HepG2 (cell line): ENCODE measurements around the gene PDZD2.

Experiments used
- CBX2 ChIP-seq, 2 experiments: fragments of 200-600 bp in 1 of 2; sonication (generic); formaldehyde crosslinking in 1 of 2; IDR thresholded peaks; 2 replicates each; pipeline versions ENCODE4 v1.7.0 to v1.8.1; 2018 to 2022; ENCODE audit warnings: low read depth in 2 of 2, low read length in 1 of 2, mild to moderate bottlenecking in 1 of 2, missing genetic modification reagents in 1 of 2
- HNRNPUL1 ChIP-seq: fragments of 200-400 bp; formaldehyde crosslinking; IDR thresholded peaks from 2 replicates; pipeline ENCODE4 v1.6.1; 2017; ENCODE audit warnings: low read depth, mild to moderate bottlenecking, low read length, moderate library complexity
- MTA3 ChIP-seq: sonication (generic); formaldehyde crosslinking; IDR thresholded peaks from 2 replicates; pipeline ENCODE4 v1.4.0; 2020; ENCODE audit warnings: missing genetic modification reagents
- PHF5A ChIP-seq: IDR thresholded peaks from one replicate; pipeline ENCODE4 v1.6.1; 2018; ENCODE audit warnings: low read depth, missing genetic modification reagents; ENCODE audit not compliant: unreplicated experiment
- SRY ChIP-seq: sonication (generic); formaldehyde crosslinking; IDR thresholded peaks from 2 replicates; pipeline ENCODE4 v1.8.0; 2022; ENCODE audit warnings: mild to moderate bottlenecking, missing genetic modification reagents
- ZBTB33 ChIP-seq: sonication (generic); formaldehyde crosslinking; IDR thresholded peaks from 2 replicates; pipeline ENCODE4 v1.4.0; 2020; ENCODE audit warnings: missing genetic modification reagents

- TF ChIP-seq ZBTB33 (CRISPR knock-in tag): no peak
- TF ChIP-seq SRY (CRISPR knock-in tag): no peak
- TF ChIP-seq HNRNPUL1: no peak
- no peak for TF ChIP-seq CBX2 (IDR thresholded peaks at IDR 0.05; ENCODE audit: low read depth, low read length)
- TF ChIP-seq CBX2 (CRISPR knock-in tag; IDR thresholded peaks at IDR 0.05; ENCODE audit: low read depth): no peak
- TF ChIP-seq MTA3 (CRISPR knock-in tag): no peak
- TF ChIP-seq PHF5A (CRISPR knock-in tag): no peak
Measured at GRCh38 chr5:31887556-31887955, 248.6 kb downstream of the PDZD2 start.
